GM18951 (cell line): Measurements from ENCODE around the gene VRK1.

Source experiments
- POLR2A ChIP-seq: IDR thresholded peaks from 4 replicates; pipeline ENCODE4 v1.6.1; 2011; ENCODE audit warnings: mild to moderate bottlenecking; ENCODE audit not compliant: insufficient read length, insufficient read depth; ENCODE audit errors: extremely low read depth
- in situ Hi-C: fragments of 300-500 bp; cut with MboI; formaldehyde crosslinking; loops from one replicate; pipeline ENCODE4 v1.12.0; 2022; ENCODE audit warnings: low sequenced_read_pairs, mixed read lengths, inconsistent platforms; ENCODE audit not compliant: unreplicated experiment

VRK1 gene

DNA sequence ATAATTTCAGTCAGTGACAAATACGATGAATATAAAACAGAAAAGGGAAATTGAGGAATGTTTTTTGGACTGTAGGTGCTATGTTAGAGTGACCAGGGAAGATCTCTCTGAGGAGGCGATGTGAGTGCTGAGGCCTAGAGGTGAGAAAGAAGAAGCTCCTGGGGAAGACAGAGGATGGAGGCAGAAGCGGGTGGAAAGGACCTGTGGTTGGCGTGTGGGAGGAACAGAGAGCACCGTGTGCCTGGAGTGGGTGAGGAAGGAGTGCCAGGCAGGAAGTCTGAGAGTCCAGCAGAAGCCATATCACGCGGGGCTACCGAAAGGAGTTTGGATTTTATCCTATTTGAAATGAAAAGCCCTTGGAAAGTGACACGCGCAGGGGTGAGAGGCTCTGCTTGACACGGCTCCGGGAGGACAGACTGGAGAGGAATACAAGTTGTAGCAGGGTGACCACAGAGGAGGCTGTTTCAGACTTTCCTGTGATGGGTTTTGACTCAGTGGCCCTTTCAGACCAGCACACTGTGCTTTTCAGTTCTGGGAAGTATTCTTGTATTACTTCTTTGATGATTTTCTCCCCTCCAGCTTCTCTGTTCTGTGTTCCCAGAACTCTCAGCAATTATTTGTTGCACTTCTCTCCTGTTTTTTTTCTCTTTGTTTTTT lies 96.9 kb downstream of the VRK1 start:
- in situ Hi-C loops = no loop called here

DNA sequence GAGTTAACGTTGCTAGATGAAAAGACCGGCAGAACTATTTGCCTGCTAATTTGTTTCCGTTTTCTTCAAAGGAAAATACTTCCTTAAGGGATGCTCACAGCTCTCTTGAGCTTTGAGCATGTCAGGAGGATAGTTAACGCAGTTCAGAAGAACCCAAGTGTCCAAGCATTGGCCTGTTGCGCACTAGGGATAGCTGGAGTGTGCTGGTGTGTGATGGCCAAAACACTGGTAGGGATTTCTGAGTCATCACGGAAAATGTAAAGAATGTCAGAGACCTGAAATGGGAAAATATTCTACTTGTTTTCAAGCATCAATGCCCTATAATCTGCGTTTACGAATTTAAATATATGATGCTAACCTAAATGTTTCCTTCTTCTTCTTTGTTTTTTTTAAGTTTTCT lies 97.8 kb downstream of the VRK1 start:
- TF ChIP-seq POLR2A = no peak
- in situ Hi-C loops = no loop called here

More for the DNA sequence above, 96.9 kb downstream of the VRK1 start:
- TF ChIP-seq POLR2A = no peak

DNA sequence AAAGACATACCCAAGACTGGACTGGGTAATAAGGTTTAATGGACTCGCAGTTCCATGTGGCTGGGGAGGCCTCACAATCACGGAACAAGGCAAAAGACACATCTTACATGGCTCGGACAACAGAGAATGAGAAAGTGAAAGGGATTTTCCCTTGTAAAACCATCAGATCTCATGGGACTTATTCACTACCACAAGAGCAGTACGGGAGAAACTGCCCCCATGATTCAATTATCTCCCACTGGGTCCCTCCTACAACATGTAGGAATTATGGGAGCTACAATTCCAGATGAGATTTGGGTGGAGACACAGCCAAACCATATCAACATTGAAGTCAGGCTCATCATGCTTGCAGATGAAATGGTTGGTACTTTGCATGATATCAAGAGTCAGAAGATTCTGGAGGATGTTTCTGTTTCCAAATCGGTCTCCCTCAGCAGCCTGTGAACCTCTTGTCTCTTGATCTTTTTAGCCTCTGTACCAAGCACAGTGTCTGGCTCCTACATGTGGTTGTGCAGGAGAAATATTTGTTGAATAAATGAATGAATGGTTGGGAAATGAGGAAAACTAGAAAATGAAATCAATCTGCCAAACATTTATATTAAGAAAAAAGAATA lies 98.6 kb downstream of the VRK1 start:
- no peak for TF ChIP-seq POLR2A
- in situ Hi-C loops = no loop called here

DNA sequence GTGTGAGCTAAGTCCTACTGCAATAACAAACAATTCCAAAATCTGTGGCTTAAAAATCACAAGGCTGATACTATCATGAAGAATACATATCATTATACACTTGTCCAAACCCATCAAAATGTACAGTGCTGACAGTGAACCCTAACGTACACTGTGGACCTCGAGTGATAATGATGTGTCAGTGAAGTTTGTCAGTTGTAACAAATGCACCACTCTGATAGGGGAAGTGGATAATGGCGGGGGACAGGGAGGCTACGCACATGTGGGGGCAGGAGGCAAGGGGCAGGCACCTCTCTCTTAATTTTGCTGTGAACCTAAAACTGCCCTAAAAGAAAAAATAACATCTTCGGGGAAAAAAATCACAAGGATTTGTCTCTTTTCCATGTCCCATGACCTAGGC lies 100.0 kb downstream of the VRK1 start:
- in situ Hi-C loops = no loop called here
- TF ChIP-seq POLR2A = no peak

DNA sequence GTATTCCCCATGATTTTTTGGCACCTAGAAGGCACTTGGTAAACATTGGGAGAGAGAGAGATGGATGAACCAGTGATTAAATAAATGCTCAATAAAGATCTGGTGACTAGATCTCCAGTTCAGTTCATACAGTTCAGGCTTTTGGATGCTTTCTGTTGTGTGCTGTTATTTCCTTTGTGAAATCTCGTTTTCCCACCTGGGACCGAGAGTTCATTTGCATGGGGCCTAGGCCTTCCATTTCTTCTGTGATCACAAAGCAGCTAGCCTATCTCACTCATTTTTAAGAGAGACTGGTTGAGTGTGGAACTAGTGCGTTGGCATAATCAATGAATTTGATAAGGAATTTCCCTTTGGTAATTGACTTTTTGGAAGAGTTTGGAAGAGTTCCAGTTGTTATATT lies 104.0 kb downstream of the VRK1 start:
- in situ Hi-C loops = no loop called here
- TF ChIP-seq POLR2A = no peak

DNA sequence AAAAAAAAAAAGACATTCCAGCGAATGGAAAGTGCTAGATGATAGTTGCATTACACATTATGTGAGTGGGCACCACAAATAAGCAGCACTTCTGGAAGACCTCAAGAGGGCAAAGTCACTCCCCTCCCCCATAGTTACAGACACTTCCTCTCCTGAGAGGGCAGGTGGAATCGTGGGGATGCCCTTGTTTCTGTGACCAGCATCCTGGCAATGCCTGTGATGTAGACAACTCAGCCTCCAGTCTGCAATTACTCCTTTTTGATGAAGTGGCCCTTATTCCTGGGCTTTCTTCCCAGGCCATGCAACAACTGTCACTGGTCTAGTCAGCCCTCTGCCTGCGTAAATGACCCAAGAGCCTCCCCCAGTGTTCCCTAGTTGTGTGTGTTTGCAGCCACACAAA lies 104.8 kb downstream of the VRK1 start:
- no peak for TF ChIP-seq POLR2A
- in situ Hi-C loops = no loop called here

DNA sequence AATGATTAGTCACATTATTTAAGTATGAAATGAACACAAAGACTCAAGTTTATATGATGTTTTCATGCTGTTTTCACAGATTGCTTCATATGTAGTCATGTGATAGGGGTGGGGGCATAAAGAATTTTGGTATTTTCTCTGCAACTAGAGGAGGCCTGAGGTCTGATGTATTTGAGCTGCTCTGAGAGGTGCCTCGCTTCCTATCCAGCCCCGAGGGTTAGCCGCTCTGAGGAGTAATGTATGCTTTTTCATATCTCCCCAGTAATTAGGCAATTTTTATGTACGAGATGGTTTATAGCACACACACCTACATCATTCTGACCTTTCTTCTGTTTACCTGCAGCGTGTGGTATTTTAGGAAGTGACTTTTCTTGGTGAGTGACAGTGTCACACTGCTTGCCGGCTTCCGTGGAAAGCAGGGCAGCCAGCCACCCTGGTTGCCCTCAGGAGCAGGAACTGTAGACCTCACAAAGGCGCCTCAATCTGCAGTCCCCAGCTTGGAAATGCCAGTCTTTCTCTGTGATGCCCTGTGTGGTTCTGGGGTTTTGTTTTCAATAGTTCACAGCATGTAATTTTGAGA lies 106.4 kb downstream of the VRK1 start:
- in situ Hi-C loops = no loop called here
- TF ChIP-seq POLR2A = no peak

DNA sequence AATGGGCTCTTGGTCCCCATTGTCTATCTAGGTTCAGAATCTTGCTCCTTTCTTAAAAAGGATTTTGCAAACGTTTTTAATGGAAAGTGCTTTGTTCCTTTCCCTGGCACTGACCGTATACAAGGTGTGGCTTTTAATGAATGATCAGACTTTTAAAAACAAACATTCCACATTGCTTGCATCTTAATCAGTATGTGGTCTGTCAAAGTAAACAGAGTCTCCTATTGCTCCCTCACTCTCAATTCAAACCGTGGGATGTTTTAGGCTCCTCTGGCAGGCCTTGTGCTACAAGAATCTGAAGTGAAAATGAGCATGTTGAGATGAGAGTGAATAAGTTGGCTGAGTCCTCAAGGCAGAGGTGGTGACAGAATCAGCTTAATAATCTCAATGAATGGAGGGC lies 107.0 kb downstream of the VRK1 start:
- TF ChIP-seq POLR2A = no peak
- in situ Hi-C loops = no loop called here

DNA sequence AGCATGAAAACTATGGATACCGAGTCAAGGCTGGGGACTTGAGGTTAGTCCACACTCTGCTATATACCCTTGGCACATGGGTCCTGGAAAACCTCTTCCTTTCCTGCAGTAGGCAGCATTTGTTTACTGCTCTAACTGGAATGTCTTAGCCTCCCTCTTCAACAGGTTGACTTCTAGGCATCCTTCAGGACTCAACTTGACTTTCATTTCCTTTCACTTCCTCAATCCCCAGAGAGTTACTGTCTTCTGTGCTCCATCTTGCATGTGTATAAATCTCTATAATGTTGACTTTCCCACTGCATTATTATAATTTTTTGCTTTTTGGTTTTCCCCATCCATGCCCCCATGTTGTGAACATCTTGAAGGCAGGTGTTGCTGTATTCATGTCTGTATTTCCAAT lies 107.9 kb downstream of the VRK1 start:
- in situ Hi-C loops = no loop called here

DNA sequence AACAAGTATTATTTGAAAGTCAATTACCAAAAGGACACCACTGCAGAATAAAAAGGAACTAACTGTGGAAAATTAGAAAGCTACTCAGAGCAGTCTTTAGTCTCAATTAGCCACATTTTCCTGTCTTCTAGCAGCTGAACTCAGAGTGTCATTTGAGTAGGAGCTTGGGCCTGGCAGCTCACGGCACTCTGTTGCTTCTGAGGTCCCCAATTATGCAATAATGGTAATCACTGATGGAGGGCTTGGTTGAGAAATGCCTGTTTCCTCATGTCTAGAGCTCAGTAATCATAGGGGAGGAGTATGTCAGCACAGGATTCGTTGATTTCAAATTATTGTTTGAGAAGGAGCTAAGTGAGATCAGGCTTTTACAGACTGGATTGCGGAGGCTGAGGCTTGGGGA lies 108.6 kb downstream of the VRK1 start:
- in situ Hi-C loops = no loop called here
- no peak for TF ChIP-seq POLR2A

More for the DNA sequence above, 107.9 kb downstream of the VRK1 start:
- no peak for TF ChIP-seq POLR2A

DNA sequence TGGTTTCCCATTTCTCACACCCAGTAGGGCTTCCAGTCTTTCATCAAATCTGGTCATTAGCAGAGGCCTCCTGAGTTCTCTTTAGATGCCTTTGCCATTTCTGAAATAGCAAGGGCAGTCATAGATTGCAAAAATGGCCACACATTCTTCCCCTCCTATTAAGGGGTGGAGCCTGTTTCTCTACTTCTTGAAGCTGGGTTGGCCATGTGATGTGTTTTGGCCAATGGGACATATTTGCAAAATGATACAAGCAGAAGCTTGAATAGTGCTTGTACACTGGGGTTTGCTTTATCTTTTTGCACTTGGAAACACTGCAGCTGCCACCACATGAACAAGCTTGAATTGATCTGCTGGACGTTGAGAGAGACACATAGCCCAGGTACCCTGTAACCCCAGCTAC lies 109.3 kb downstream of the VRK1 start:
- in situ Hi-C loops = no loop called here
- no peak for TF ChIP-seq POLR2A

DNA sequence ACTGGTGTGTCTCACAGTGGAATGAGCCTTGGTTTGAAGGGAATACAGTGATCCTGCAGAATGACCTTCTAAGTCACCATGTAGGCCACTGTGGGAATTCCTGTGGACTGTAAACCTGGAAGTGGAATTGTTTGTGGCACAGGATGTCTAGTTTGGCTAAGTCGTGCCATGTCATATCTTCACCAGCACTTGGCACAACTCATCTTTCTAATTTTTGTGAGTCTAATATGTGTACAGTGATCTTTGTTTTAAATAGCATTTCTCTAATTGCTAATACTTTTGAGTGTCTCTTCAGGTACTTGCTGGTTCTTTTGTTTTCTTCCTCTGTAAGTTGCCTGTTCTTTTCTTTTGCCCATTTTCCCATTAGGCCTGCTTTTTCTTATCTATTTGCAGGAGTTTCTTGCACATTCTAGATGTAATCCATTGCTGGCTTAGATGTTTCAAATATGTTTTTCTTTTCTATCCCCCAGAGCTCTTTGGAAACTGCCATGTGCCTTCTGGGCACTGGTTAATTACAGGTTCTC lies 112.7 kb downstream of the VRK1 start:
- in situ Hi-C loops = no loop called here
- no peak for TF ChIP-seq POLR2A

DNA sequence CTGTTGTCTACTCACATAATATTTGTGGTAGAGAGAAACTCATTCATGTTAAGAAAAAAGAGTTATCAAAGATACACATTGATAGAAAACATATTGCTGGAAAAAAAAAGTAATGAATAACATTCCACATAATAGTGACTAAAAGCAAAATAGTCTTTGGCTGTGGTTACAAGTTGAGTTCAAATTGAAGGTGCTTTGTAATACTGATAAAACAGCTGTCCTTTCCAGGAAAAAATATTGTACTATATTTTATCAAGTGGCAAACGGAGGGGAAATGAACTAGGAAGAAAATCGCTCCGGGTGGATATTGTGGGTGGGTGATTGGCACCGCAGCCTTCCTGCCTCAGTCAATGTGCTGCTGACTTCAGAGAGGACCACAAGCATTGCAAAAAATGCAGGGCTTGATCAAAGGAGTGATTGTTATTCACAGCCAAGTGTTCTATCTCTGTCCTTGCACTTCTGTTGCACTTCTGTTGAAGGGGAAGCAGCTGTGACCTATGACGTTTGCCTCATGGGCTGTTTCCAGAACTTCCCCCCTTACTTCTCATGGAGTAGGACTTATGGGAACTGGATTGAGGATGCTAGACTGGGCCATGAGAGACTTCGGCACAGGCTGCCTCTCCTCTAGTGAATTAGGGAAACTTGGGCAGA lies 114.4 kb downstream of the VRK1 start:
- in situ Hi-C loops = no loop called here
- TF ChIP-seq POLR2A = no peak
